ENCODE results near the gene SLC37A4.
"Not testable (repeated sequence)": the region's sequence is repeated elsewhere in the genome, so short reads cannot be mapped to it uniquely, and the experiment has no call there.

The SLC37A4 gene

DNA sequence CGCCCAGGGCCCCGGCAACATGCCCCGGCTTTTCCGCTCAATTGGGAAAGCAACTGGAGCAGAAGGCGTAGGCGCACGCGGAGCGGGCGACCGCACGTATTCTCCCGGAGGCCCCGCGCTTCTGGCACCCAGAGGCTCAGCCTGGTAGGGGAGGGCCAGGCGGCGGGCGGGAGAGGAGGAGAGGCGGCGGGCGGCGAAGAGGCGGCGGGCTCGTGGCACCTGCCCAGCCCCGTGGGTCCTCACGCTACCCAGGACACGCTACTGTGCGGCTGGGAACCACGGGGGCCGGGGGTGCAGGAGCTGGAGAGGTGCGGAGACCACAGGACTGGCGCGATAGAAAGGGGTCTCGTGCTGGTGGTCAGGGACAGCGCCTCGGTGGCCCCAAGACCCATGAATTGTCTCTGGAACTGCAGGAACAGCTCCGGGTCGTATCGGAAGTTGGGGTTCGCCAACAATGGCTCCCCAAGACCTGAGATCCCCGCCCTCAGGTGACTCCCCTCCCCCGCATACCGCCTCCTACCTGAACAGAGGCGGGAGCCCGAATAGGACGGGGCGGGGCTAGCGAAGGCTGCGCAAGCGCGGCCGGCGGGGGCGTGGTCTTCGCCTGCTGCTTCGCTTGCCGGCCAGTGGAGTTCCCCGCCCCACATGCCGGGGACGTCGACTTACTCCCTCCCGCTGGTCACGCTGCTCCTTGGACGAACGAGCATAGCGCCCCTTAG is at the start of gene SLC37A4:
TSS of gene SLC37A4 (minus strand) at position 549 of the 719 bp plus-strand sequence.
- peak within 1 kb of the TSS; percentile 89 for H3K4me3 ChIP-seq (ENCODE audit: low read depth, low read length)
- DNase-seq (ENCODE audit: low read depth): peak; percentile 92

DNA sequence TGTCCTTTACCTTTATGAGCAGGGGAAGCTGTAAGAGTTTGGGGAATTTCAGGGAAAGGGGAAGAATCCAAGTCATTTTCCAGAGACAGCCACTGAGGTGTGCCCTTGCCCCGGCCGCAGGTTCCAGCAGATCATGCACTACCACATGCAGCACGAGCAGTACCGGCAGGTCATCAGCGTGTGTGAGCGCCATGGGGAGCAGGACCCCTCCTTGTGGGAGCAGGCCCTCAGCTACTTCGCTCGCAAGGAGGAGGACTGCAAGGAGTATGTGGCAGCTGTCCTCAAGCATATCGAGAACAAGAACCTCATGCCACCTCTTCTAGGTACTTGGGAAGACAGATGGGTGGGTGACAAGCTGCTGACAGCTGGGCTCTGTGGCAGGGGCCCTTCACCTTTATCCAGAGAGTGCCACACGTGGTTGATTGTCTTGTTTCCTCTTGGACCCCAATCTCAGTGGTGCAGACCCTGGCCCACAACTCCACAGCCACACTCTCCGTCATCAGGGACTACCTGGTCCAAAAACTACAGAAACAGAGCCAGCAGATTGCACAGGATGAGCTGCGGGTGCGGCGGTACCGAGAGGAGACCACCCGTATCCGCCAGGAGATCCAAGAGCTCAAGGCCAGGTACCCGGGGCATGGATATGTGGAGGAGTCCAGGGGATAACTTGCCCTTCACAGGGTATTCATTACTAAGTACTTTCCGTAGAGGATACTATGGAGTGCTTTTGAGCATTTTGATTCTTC is 48.2 kb upstream of the SLC37A4 start:
- no peak for DNase-seq (ENCODE audit: low read depth)
- H3K4me3 ChIP-seq (ENCODE audit: low read depth, low read length): no peak overlapping the region

DNA sequence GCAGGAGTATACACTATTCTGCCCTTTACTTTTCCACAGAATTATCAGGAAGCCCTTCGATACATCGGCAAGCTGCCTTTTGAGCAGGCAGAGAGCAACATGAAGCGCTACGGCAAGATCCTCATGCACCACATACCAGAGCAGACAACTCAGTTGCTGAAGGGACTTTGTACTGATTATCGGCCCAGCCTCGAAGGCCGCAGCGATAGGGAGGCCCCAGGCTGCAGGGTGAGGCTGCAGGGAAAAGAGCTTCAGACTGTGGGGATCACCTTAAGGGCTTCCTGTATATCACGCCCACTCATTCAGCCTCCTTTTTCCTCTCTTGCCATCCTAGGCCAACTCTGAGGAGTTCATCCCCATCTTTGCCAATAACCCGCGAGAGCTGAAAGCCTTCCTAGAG is 47.2 kb upstream of the SLC37A4 start:
- no peak overlapping the region for H3K4me3 ChIP-seq (ENCODE audit: low read depth, low read length)
- DNase-seq (ENCODE audit: low read depth): no peak

DNA sequence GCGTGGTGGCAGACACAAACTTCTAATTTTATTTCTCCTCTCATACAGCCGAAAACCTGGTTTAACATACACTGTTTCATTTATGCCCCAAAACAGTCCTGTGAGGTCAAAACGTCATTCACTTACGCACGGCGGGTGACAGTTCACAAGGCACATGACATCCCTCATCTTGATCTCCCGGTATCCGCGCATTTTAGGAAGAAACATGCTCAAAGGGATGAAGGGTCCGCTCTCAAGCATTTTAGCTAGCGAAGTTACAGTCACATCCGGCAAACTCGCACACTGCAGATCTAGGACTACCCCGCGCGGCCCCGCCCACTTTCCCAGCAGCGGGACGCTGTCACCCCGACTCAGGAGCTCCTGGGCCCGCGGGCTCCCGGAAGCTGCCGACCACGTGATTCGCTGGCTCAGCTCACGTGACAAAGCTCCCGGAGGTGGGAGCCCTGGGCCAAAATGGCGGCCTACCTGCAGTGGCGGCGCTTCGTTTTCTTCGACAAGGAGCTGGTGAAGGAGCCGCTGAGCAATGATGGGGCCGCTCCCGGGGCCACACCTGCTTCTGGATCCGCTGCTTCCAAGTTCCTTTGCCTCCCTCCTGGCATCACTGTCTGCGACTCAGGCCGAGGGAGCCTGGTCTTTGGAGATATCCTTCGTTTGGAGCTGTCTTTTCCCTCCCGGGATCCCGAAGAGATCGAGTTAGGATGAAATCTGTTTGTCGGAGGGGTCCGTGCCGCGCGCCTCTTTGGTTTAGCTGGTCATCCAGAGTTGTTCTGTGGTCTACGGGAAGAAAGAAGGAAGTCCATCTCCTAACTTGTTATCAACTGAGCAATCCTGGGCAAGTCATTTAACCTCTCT is 36.9 kb upstream of the SLC37A4 start, which contains the start of gene VPS11:
TSS of gene VPS11 (plus strand) at position 448 of the 852 bp plus-strand sequence. CDS start at position 454, 6 bp downstream.
- DNase-seq (ENCODE audit: low read depth): peak; percentile 78
- H3K4me3 ChIP-seq (ENCODE audit: low read depth, low read length): peak within 1 kb of the TSS; percentile 83

DNA sequence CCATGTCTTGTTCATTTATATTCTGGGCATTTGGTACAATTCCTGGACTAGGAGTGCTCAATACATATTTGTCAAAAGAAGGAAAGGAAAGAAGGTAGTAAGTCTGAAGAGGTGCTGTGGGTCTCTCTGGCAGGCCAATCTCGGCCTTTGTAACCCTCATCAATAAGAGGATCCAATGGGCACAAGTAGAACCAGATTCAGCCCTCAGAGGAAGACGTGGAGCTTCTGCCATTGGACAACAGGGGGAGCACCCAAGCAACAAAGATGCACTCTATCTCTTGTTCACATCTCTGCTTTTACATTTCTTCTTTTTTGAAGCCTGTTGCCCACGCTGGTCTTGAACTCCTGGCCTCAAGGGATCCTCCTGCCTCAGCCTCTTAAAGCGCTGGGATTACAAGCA is 34.7 kb upstream of the SLC37A4 start:
- H3K4me3 ChIP-seq (ENCODE audit: low read depth, low read length): no peak overlapping the region
- DNase-seq (ENCODE audit: low read depth): no peak

DNA sequence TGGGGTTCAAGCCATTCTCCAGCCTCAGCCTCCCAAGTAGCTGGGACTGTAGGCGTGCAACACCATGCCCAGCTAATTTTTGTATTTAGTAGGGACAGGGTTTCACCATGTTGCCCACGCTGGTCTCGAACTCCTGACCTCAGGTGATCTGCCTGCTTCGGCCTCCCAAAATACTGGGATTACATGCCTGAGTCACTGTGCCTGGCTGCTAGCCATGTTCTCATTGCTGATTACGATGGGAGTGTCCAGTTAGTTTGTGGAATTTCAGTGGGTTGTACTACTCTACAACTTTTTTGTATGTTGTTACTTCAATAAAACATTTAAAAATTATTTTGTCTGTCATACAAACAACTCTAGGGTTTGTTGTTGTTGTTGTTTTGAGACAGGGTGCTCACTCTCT is 32.1 kb upstream of the SLC37A4 start:
- no peak for DNase-seq (ENCODE audit: low read depth)
- no peak overlapping the region for H3K4me3 ChIP-seq (ENCODE audit: low read depth, low read length)

DNA sequence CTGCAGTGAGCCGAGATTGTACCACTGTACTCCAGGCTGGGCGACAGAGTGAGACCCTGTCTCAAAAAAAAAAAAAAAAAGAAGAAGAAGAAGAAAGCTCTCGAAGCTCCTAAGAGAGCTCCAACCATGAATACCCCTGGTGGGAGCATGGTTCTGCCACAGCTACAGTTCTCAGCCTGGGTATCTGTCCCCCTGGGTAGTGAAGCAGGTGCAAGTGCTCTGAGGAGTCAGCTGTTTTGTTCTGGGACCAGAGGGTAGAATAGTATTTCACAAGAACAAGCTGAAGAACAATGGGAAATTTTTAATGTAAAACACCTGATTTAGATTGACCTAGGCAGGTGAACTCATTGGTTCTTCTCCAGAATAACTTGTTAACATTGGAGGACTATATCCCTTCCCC is 30.6 kb upstream of the SLC37A4 start:
- no peak for DNase-seq (ENCODE audit: low read depth)
- no peak overlapping the region for H3K4me3 ChIP-seq (ENCODE audit: low read depth, low read length)

DNA sequence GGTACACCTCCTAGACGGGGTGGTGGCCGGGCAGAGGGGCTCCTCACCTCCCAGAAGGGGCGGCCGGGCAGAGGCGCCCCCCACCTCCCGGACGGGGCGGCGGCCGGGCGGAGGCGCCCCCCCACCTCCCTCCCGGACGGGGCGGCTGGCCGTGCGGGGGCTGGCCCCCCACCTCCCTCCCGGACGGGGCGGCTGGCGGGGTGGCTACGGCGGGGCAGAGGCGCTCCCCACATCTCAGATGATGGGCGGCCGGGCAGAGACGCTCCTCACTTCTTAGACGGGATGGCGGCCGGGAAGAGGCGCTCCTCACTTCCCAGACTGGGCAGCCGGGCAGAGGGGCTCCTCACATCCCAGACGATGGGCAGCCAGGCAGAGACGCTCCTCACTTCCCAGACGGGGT is 28.5 kb upstream of the SLC37A4 start:
- H3K4me3 ChIP-seq (ENCODE audit: low read depth, low read length); DNase-seq (ENCODE audit: low read depth): not testable (repeated sequence)

DNA sequence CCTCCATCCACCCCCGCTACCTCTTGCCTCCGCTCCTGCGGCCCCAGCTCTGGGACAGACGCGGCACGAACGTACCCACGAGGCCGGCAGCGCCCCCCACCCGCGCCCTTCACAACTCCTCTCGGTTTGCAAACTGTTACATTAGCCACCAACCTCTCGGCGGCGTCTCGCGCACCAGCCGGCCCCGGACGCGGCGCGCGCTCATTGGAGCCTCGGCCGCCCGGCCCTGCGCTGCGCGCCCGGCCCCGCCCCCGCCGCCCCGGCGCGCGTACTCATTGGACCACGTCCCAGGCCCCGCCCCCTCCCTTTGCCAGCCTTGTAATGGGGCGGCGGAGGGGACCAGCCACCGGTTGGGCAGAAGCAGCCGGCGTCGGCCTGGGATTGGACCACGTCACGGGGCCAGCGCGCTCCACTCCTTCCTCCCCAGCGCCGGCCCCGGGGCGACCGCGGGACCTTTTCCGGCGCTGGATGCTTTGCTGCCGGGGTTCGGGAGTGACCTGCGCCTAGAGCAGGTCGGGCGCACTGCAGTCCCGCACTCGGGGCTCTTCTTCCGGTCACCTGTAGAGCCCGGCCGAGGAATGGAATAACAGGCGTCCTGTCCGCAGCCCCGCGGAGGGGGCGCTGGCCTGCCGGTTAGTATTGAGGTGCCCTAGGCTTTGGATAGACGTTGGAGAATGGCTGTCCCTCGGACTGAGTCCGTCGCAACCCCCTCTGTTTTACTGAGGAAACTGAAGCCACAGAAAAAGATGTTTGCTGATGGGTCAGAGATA is 26.5 kb upstream of the SLC37A4 start, which contains the start of gene HYOU1:
TSS of gene HYOU1 (minus strand) at position 206 of the 770 bp plus-strand sequence. CDS start 1,045 bp downstream, outside the sequence.
- DNase-seq (ENCODE audit: low read depth): peak; percentile 84
- H3K4me3 ChIP-seq (ENCODE audit: low read depth, low read length): peak within 1 kb of the TSS; percentile 87

DNA sequence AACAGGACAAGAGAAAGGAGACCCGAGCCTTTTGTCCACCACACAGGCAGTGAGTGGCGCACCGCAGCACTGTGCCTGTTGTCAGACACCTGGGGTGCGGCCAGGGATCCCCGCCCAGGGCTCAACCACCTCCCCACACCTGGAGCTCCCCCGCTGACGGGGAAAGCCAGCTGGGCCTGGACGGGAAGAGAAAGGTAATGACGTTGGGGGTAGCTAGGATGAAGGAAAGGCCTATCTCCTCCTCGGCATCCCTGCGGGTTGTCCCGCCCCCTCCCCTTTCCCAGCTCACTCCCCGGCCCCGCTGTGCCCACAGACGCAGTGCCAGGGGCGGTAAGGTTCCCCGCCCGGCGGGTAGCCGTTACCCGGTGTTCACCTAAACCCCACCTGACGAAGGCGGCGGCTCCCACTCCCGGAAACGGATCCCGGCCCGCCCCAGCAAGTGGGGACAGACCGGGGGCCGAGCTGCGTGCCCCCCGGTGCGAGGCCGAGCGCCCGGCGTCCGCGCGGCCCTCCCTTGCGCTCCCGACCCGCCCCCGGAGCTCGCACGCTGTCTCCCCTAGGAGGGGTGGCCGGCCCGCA is 25.8 kb upstream of the SLC37A4 start:
- DNase-seq (ENCODE audit: low read depth): no peak
- H3K4me3 ChIP-seq (ENCODE audit: low read depth, low read length): peak overlapping the region; percentile 87

DNA sequence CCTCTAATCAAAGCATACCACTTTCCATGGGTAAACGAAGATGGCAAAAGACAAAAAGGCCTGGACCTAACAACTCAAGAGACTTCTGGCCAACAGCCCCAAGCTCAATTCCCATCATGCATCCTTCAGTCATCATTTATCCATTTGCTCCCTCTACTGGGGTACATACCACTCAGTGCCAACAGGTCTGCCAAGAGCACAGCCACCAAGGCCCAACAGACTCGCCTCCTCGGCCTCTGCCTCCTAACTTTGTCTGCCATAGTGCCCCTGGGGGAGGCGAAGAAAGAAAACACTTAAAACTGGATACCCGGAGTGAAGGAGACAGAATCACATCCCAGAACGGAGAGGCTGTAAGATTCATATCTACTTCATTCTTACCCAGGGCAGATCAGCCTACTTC is 25.2 kb upstream of the SLC37A4 start:
- peak overlapping the region; percentile 87 for H3K4me3 ChIP-seq (ENCODE audit: low read depth, low read length)
- DNase-seq (ENCODE audit: low read depth): no peak

DNA sequence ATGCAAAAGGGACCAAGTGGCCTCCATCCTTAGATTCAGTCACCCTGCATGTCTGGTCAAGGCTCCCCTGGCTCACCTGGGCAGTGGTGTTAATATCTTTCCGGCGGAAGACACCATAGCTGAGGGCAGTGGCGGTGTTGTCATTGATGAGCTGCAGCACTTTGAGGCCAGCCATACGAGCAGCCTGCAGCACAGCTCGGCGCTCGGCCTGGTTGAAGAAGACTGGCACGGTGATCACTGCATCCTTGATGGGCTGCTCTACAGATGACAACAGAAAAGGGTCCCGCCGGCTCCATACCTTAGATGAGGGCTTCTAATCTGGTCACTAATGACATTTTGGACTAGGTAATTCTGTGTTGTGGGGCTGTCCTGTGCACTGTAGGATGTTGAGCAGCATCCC is 23.7 kb upstream of the SLC37A4 start:
- H3K4me3 ChIP-seq (ENCODE audit: low read depth, low read length): no peak overlapping the region
- DNase-seq (ENCODE audit: low read depth): no peak

DNA sequence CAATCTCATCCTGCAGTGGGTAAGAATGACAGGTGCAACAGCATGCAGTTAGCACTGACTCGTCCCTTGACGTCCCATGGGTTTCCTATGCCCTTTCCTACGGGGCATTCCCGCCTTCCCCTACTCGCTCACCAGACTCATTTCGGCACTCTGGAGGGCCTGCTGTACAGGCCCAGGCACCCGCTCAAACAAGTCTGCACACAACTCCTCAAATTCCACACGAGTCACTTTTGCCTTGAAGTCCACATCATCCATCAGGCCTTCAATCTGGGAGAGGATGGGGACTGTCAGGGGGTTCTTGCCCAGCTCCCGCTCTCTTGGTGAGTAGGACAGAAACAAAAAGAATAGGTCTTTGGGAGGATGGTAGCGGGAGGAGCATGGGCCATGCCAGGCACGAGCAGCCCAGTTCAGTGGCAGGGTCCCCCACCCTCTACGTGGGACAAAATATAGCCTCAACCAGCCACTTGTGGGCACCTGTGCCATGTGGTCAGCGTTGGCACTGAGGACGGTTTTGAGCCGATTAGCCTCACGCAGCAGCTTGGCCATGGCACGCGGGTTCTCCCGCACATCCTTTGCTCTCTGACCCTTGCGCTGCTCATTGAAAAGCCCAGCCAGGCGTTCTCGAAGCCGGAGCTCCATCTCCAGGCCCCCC is 21.6 kb upstream of the SLC37A4 start:
- no peak overlapping the region for H3K4me3 ChIP-seq (ENCODE audit: low read depth, low read length)
- DNase-seq (ENCODE audit: low read depth): no peak

DNA sequence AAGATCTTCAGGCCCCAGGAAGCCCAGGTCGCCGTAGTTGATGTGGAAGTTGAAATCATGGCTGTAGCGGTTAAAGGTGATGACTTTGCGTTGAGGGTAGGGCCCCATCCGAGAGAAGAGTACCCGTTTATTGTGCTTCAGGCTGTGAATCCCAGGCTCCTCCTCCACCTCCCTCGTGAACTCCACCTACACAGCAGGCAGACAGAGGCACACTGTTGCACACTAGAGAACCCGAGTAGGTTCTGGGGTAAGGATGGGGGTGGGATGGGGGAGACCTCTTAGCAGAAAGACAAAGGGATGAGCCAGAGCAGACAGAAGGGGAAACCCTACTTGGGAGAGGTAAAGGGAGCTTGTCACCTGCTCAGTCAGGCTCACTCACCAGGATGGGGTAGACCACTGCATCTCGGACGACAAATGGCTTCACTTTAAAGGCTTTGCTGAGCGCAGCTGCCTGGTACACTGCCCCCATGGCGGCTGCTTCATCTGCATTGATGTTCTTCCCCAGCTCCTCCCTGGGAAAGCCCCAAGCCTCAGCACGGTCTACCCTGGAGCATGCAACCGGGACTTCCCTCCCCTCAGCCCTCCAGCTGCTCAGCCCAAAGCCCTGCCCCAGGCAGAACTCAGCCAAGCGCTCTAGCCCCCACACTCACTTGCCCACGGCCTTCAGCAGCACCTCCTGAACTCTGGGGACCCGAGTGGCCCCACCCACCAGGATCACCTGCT is 20.9 kb upstream of the SLC37A4 start:
- no peak overlapping the region for H3K4me3 ChIP-seq (ENCODE audit: low read depth, low read length)
- DNase-seq (ENCODE audit: low read depth): no peak

DNA sequence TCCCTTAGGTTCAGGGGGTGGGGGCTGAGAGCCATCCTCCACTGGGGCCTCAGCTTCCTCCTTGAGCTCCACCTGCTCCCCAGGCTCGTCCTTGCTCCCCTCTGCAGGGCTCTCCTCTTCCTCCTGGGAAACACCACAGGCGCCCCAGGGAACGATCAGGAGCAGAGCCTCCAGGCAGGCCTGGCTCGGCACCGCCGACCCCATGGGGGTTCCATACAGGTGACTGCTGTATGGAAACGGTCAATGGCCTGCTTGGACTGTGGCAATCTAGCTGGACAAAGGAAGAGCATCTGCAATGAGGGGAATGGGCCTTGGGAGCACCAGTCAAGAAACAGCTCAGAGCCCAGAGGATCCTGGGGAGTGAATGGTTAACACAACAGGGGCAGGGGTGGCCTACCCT is 18.4 kb upstream of the SLC37A4 start:
- no peak overlapping the region for H3K4me3 ChIP-seq (ENCODE audit: low read depth, low read length)
- no peak for DNase-seq (ENCODE audit: low read depth)

DNA sequence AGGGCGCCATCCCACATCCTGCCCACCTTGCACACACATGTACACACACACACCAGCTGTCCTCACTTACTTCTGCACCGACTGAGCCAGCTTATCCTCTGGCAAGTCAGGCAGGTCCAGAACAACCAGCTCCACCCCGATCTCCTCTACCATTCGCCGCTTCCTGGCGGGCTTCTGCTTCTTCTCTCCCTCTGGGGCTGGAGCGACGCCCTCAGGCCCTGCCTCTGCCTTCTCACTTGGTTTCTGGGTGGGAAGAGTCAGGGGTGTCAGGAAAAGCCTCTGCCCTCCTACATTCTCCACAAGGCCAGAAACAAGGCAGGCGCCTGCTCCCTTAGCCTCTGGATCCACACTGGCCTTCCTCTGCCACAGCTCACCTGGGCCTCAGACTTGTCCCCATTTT is 18.0 kb upstream of the SLC37A4 start:
- H3K4me3 ChIP-seq (ENCODE audit: low read depth, low read length): no peak overlapping the region
- DNase-seq (ENCODE audit: low read depth): no peak

DNA sequence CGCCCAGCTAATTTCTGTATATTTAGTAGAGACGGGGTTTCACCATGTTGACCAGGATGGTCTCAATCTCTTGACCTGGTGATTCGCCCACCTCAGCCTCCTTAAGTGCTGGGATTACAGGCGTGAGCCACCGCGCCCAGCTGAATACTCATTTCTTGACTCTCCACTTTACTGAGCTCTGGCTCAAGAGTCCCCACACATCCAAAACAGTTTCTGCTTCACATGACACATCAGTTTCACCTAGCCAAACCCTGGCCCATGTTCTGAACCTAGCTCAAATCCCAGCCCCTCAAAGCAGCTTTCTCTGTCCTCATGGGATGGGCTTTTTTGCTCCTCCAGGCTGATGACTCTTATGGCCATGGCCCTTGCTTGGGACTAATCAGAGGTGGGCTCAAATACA is 16.5 kb upstream of the SLC37A4 start:
- DNase-seq (ENCODE audit: low read depth): no peak
- no peak overlapping the region for H3K4me3 ChIP-seq (ENCODE audit: low read depth, low read length)

DNA sequence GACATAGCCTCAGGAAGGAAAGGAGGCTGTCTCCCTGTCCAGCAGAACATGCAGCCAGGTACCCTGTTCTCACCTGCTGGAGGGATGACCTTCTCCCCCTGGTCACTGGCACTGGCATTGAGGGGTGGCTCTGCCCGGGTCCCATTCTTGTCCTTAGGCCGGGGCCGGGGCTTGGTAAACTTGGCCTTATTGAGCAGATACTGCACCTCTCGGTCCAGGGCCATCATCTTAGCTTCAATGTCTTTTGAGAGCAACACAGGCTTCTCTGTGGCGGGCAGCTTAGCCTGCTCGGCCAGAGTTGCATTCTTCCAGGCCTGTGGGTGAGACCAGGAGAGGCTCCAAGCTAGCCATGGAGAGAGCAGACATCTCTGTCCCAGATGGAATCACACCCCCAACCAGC is 15.8 kb upstream of the SLC37A4 start:
- DNase-seq (ENCODE audit: low read depth): no peak
- H3K4me3 ChIP-seq (ENCODE audit: low read depth, low read length): no peak overlapping the region

All from skeletal muscle cell (primary cell).